NCI-H1092 (cell line): Measurements from ENCODE around the gene NAPG.
"Not testable (repeated sequence)": the region's sequence is repeated elsewhere in the genome, so short reads cannot be mapped to it uniquely, and the experiment has no call there.

Experiments
- DNase-seq: peaks from one replicate; lab custom pipeline; 2025; lab: John Stamatoyannopoulos, UW

NAPG gene

GRCh38 chr18:10514601-10515000 is 11.2 kb upstream of the NAPG start:
- DNase-seq: no peak

- DNase-seq: no peak
These were observed 10.4 kb upstream of the NAPG start for GRCh38 chr18:10515456-10515855.

- no peak for DNase-seq
These were observed 9.7 kb upstream of the NAPG start for GRCh38 chr18:10516078-10516477.

GRCh38 chr18:10518595-10519255 is 7.1 kb upstream of the NAPG start:
- peak; percentile 39 for DNase-seq

GRCh38 chr18:10519366-10519765 is 6.5 kb upstream of the NAPG start:
- DNase-seq: no peak

- peak; percentile 68 for DNase-seq
These were observed 5.6 kb upstream of the NAPG start for GRCh38 chr18:10519999-10520935.

GRCh38 chr18:10521566-10521965 is 4.3 kb upstream of the NAPG start:
- DNase-seq: no peak

- no peak for DNase-seq
These were observed 3.3 kb upstream of the NAPG start for GRCh38 chr18:10522574-10522973.

- no peak for DNase-seq
These were observed 2.3 kb upstream of the NAPG start for GRCh38 chr18:10523544-10523943.

- DNase-seq: no peak
These were observed 1.1 kb upstream of the NAPG start for GRCh38 chr18:10524507-10525370.

GRCh38 chr18:10525371-10525691 is 496 bp upstream of the NAPG start:
- no peak for DNase-seq

GRCh38 chr18:10526561-10526949 is 728 bp downstream of the NAPG start:
- DNase-seq: no peak

- DNase-seq: no peak
These were observed 2.6 kb downstream of the NAPG start for GRCh38 chr18:10528439-10528838.

- no peak for DNase-seq
These were observed 4.2 kb downstream of the NAPG start for GRCh38 chr18:10530002-10530401.

- DNase-seq: no peak
These were observed 5.0 kb downstream of the NAPG start for GRCh38 chr18:10530852-10531251.

- DNase-seq: no peak
These were observed 7.3 kb downstream of the NAPG start for GRCh38 chr18:10533111-10533510.

GRCh38 chr18:10536280-10536679 is 10.5 kb downstream of the NAPG start:
- no peak for DNase-seq

- no peak for DNase-seq
These were observed 11.9 kb downstream of the NAPG start for GRCh38 chr18:10537765-10538164.

- not testable (repeated sequence) for DNase-seq
These were observed 13.3 kb downstream of the NAPG start for GRCh38 chr18:10539124-10539523.

- DNase-seq: no peak
These were observed 17.4 kb downstream of the NAPG start for GRCh38 chr18:10543277-10543676.

- no peak for DNase-seq
These were observed 18.4 kb downstream of the NAPG start for GRCh38 chr18:10544093-10544748.
